Heart left ventricle (tissue), 13 donors: Measurements from ENCODE around the gene TACC3.

Experiments
- CTCF ChIP-seq, 12 donors: fragments of 200-600 bp; sonication (generic) in 4 of 12; IDR thresholded peaks; one replicate each; pipeline versions ENCODE4 v1.5.0 to v1.8.0; 2018 to 2022; ENCODE audit warnings: antibody characterized with exemption in 12 of 12, mild to moderate bottlenecking in 5 of 12
- POLR2A ChIP-seq, 2 donors: fragments of 450-650 bp; IDR thresholded peaks; one replicate each; pipeline ENCODE4 v1.6.1; 2017; ENCODE audit warnings: antibody characterized with exemption in 2 of 2, mild to moderate bottlenecking in 2 of 2, moderate library complexity in 2 of 2
- donor health status: ischemic (EF 13 %, LVEDD 7.1; RV severe dilation, severe dysfunction).
- donor health status: DM: no; HTN: yes; CAD: no.
- donor health status: DM: no; HTN: no; CAD: no.
- donor health status: ischemic (EF 25% LVEDD 6.9; RV normal size, moderate dysfunction).
- donor health status: ischemic (EF 25% LVEDD 5.7; RV mildly dilated, moderate dysfunction).
- donor health status: ischemic (EF 35%, LVEDD 5.7; RV mildly dilated, moderate dysfunction).
- donor health status: nonischemic (EF 11% LVEDD 7.7; RV severe dilation, severe dysfunction).
- donor health status: DM: yes; HTN: yes; CAD: no.
- donor health status: PGD.
- donor health status: ischemic (EF 29% LVEDD 5.4; RV normal size, mild dysfunction).
- donor health status: nonischemic (EF 23%, LVEDD 6.1; RV moderate dilation, normal function).

- TF ChIP-seq CTCF (IDR thresholded peaks at IDR 0.05) (no peak), POLR2A (IDR thresholded peaks at IDR 0.05) (no peak)
Observed at GRCh38 chr4:1738410-1738809, 17.1 kb downstream of the TACC3 start.
